HG02840 (cell line): ENCODE data around the gene RASGRP1.

Experiments used
- ATAC-seq: cut with Tn5 transposase; IDR thresholded peaks from one replicate; pipeline ENCODE4 v1.9.1; 2021; ENCODE audit warnings: mild to moderate bottlenecking, moderate library complexity, moderate number of reproducible peaks; ENCODE audit not compliant: unreplicated experiment, low FRiP score

RASGRP1 gene

GRCh38 chr15:38576837-38577236, 12.2 kb upstream of the RASGRP1 start:
- no peak for ATAC-seq

DNA sequence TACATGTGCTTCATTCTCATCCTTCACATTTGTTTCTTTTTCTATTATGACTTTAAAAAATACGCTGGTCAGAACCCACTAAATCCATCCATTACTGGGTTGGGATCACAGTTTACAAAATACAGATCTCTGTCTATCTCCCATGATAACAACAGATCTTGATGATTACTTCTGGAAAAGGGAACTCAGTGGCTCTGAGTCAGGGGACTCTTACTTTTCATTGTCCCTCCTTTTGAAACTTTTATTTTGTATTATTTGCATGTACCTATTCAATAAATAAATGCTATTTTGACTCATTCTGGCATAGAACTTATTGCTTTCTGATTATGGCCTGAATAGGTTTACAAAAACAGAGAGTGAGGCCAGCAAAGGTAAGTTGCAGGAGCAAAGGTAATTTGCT, 11.6 kb upstream of the RASGRP1 start:
- no peak for ATAC-seq

DNA sequence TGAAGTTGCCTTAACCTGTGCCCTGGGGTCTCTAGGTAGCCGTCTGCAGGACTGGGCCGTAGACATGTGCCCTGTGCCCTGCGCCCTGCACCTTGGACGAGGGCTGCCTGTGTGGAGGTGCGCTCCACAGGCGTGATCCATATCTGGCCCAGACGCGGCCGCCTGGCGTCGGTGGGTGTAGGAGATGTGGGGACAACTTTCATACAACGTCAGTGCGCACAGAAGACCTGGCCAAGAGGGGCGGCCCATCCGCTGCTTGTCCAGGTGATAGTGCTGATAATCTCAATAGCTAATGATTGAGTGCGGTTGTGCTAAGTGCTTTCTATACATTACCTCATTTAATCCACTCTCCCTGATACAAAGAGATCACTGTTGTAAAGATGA, 665 bp upstream of the RASGRP1 start:
- ATAC-seq: no peak

- ATAC-seq: peak; percentile 60
Observed at GRCh38 chr15:38563723-38564519, 693 bp downstream of the RASGRP1 start.

GRCh38 chr15:38562278-38562677, 2.3 kb downstream of the RASGRP1 start:
- ATAC-seq: no peak

DNA sequence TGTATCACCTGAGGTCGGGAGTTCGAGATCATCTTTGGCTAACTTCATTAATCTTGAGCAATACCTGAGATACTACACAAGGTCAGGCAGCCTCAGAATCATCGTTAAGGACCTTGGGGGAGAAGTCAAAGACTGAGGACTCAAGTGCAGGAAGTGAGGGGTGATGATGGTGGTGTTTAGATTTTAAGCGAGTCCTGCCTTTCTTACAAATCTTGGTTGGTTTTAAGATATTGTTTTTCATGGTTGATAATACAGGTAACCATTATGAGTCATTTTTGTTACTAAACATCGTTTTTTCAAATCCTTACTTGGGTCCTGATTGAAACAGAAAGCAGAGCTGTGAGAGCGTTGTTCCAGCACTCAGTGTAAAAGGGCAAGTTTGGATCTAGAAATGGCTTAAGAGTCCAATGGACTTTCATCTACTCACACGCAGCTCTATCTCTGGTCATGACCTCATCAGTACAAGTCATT, 4.1 kb downstream of the RASGRP1 start:
- ATAC-seq: peak; percentile 26

GRCh38 chr15:38559636-38560307, 4.8 kb downstream of the RASGRP1 start:
- no peak for ATAC-seq

- no peak for ATAC-seq
Observed at GRCh38 chr15:38559131-38559530, 5.5 kb downstream of the RASGRP1 start.

- no peak for ATAC-seq
Observed at GRCh38 chr15:38558372-38559059, 6.1 kb downstream of the RASGRP1 start.

GRCh38 chr15:38557921-38558320, 6.7 kb downstream of the RASGRP1 start:
- no peak for ATAC-seq

GRCh38 chr15:38555686-38556334, 8.8 kb downstream of the RASGRP1 start:
- ATAC-seq: no peak

DNA sequence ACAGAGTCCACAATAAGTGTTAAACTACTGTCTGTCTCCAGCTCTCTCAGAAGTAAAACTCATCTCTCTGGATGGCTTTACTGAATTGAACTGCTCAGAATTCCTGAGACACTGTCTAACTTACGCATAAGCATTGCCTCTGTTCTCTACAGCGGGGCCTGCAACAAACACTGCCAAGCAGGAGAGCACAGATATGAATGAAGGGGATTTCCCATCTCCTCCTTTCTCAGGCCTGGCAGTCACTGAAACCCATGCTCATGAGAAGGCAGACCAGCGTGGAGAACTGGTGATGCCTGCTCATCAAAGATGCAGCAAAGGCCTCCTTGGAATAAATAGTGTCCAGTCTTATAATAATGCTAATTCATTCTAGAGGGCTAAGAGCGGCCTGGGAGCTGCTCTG, 10.3 kb downstream of the RASGRP1 start:
- no peak for ATAC-seq

- no peak for ATAC-seq
Observed at GRCh38 chr15:38553071-38553470, 11.5 kb downstream of the RASGRP1 start.

GRCh38 chr15:38551720-38552648, 12.6 kb downstream of the RASGRP1 start:
- ATAC-seq: no peak

GRCh38 chr15:38549222-38549621, 15.4 kb downstream of the RASGRP1 start:
- ATAC-seq: no peak

GRCh38 chr15:38547255-38547997, 17.2 kb downstream of the RASGRP1 start:
- ATAC-seq: no peak

GRCh38 chr15:38545179-38545578, 19.4 kb downstream of the RASGRP1 start:
- ATAC-seq: no peak

GRCh38 chr15:38541026-38541425, 23.6 kb downstream of the RASGRP1 start:
- no peak for ATAC-seq

GRCh38 chr15:38540510-38540909, 24.1 kb downstream of the RASGRP1 start:
- ATAC-seq: no peak
